GM12874 (cell line): Measurements from ENCODE around the gene KCNK15.

Source experiments
- TF ChIP-seq, protein P1 (sequence below): IDR thresholded peaks from 2 replicates; pipeline ENCODE4 v1.5.1; 2011; ENCODE audit warnings: low read depth, mild to moderate bottlenecking, control low read depth, low read length, moderate library complexity; ENCODE audit not compliant: insufficient read depth

KCNK15 gene

GRCh38 chr20:44747166-44748004 is 1.7 kb downstream of the KCNK15 start:
- TF ChIP-seq, protein P1, sequence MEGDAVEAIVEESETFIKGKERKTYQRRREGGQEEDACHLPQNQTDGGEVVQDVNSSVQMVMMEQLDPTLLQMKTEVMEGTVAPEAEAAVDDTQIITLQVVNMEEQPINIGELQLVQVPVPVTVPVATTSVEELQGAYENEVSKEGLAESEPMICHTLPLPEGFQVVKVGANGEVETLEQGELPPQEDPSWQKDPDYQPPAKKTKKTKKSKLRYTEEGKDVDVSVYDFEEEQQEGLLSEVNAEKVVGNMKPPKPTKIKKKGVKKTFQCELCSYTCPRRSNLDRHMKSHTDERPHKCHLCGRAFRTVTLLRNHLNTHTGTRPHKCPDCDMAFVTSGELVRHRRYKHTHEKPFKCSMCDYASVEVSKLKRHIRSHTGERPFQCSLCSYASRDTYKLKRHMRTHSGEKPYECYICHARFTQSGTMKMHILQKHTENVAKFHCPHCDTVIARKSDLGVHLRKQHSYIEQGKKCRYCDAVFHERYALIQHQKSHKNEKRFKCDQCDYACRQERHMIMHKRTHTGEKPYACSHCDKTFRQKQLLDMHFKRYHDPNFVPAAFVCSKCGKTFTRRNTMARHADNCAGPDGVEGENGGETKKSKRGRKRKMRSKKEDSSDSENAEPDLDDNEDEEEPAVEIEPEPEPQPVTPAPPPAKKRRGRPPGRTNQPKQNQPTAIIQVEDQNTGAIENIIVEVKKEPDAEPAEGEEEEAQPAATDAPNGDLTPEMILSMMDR, result peak; percentile 75

- TF ChIP-seq, protein P1, result no peak
These were observed 2.3 kb downstream of the KCNK15 start for GRCh38 chr20:44748005-44748370.

- TF ChIP-seq, protein P1, result peak; percentile 50
These were observed 4.6 kb downstream of the KCNK15 start for GRCh38 chr20:44750081-44750805.

- TF ChIP-seq, protein P1, result no peak
These were observed 6.7 kb downstream of the KCNK15 start for GRCh38 chr20:44752099-44752931.

GRCh38 chr20:44754554-44754953 is 8.9 kb downstream of the KCNK15 start:
- TF ChIP-seq, protein P1, result no peak

DNA sequence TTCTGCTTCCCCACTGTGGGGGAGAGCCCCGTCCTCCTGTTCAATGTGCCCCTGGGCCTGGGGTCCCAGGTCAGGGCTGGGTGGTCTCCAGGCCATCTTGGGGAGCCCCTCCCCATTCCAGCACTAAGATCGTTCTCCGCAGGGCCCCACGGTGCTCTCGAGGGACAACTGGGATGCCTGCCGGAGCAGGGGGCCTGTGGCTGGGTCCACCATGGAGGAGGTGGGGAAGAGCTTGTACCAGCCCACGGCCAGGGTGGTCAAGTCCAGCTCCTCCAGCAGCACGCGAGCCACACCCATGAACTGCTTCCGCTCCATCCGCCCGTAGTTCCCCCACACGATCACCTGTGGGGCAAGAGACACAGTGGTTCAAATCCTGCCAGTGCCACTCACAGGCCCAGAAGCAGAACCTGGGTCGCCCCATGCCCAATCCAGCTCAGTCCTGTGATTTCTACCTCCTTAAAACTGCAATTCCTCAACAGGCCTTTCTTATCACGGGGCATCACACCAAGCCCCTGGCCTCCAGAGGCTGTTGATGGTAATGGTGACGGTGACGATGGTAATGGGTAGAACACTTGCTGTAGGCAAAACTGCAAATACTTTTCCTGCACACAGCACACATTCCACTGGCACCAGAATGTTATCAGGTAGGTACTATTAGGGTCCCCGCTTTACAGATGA is 10.5 kb downstream of the KCNK15 start:
- TF ChIP-seq, protein P1, result no peak
